ENCODE measurements around the gene LAMTOR3. TPM values are rescaled to one million over a fixed set of nuclear protein-coding genes. Genes with fewer than 3 reads are reported as not detected.
A peak's percentile ranks its signal among the peaks of the same experiment; 100 is the strongest.

LAMTOR3 gene
- total RNA-seq, 2 donors from 2014 or later = 14.2 to 16.6 TPM

DNA sequence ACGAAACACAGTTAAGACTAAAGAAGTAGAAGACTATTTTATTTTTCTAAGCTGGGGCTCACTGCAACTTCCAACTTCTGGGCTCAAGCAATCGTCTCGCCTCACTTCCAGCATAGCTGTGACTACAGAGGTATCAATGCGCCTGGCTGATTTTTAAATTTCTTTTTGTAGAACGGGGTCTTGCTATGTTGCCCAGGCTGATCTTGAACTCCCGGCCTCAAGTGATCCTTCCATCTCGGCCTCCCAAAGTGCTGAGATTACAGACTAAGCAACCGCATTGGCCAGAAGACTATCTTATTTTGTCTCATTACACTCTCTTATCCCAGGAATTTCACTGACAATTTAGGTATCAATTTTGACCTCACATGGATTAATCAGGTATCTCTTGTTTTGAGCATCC is 1.2 kb downstream of the LAMTOR3 start:
- H3K27ac ChIP-seq = peak overlapping the region in 1 of 4 donors; percentile 71
- no peak for DNase-seq
- peaks cover 32% of the 10 kb centered on the region for H3K4me1 ChIP-seq
- H3K27me3 ChIP-seq = no peaks in the 10 kb centered on the region
- intact Hi-C loops (cut with DNase I) = no loop called here
- no peaks in the 10 kb centered on the region for H3K9me3 ChIP-seq
- 87 to 94% methylated on average over 8 of the region's 8 CpGs for WGBS, 2 donors
- no peak overlapping the region for H3K4me3 ChIP-seq
- TF ChIP-seq, protein P1, sequence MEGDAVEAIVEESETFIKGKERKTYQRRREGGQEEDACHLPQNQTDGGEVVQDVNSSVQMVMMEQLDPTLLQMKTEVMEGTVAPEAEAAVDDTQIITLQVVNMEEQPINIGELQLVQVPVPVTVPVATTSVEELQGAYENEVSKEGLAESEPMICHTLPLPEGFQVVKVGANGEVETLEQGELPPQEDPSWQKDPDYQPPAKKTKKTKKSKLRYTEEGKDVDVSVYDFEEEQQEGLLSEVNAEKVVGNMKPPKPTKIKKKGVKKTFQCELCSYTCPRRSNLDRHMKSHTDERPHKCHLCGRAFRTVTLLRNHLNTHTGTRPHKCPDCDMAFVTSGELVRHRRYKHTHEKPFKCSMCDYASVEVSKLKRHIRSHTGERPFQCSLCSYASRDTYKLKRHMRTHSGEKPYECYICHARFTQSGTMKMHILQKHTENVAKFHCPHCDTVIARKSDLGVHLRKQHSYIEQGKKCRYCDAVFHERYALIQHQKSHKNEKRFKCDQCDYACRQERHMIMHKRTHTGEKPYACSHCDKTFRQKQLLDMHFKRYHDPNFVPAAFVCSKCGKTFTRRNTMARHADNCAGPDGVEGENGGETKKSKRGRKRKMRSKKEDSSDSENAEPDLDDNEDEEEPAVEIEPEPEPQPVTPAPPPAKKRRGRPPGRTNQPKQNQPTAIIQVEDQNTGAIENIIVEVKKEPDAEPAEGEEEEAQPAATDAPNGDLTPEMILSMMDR (IDR thresholded peaks at IDR 0.05) = no peak
- TF ChIP-seq POLR2A (IDR thresholded peaks at IDR 0.05) = no peak
- no peak for ATAC-seq
- no peaks in the 10 kb centered on the region for H3K36me3 ChIP-seq (replicated peaks in 1 of 2; ENCODE audit: insufficient read depth in 1 of 2, low read depth in 2 of 2)

DNA sequence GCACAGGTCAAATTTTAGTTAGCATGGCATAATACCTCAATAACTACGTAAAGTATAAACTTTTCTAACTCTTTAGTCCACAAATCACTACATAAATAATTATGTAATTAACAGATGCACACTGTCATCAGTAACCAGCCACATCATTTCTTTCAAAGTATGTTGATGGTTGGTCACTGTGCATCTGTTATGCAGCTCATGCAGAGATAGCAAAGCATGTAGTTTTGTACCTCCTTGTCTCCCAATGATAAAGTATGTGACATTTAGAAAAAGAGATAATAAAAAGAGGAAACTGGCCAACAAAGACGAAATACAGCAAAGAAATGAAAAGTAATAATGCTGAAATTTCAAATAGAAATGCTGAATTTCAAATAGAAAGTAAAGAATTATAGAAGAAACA is 2.9 kb downstream of the LAMTOR3 start:
- H3K27me3 ChIP-seq = no peaks in the 10 kb centered on the region
- no peak overlapping the region for H3K27ac ChIP-seq
- TF ChIP-seq, protein P1 (IDR thresholded peaks at IDR 0.05) = no peak
- no peak for TF ChIP-seq POLR2A (IDR thresholded peaks at IDR 0.05)

DNA sequence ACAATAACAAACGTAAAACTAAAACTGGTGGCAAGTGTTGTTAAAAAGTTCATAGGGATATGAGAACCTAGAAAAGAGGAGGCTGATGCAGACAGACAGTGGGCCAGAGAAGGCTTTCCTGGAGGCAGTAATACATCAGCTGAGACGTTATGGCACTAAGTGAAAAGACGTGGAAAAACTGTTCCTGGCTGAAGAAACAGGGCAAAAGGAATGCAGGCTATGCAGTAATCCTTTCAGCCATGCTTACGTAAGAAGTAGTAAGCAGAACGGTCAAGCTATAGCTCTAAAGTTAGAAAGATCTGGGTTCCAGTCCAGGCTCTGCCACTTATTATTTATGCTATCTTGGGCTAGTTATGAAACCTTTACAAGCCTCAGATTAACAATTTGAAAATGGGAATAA is 6.4 kb downstream of the LAMTOR3 start:
- Histone ChIP-seq H3K27ac (no peak overlapping the region), H3K4me1 (peaks cover 18% of the 10 kb centered on the region), H3K4me3 (no peak overlapping the region), H3K36me3 (replicated peaks in 1 of 2; ENCODE audit: insufficient read depth in 1 of 2, low read depth in 2 of 2) (peaks cover 0 to 4% of the 10 kb centered on the region in 2 donors), H3K9me3 (no peaks in the 10 kb centered on the region), H3K27me3 (no peaks in the 10 kb centered on the region)
- no peak for DNase-seq
- TF ChIP-seq POLR2A (IDR thresholded peaks at IDR 0.05) = no peak
- TF ChIP-seq, protein P1 (IDR thresholded peaks at IDR 0.05) = no peak
- intact Hi-C loops (cut with DNase I) = no loop called here
- ATAC-seq = no peak
- 60 to 62% methylated on average over 5 of the region's 5 CpGs for WGBS, 2 donors

More for the DNA sequence above, 2.9 kb downstream of the LAMTOR3 start:
- intact Hi-C loops (cut with DNase I) = no loop called here
- no peak for ATAC-seq
- Histone ChIP-seq H3K4me1 (peaks cover 32% of the 10 kb centered on the region), H3K9me3 (no peaks in the 10 kb centered on the region), H3K36me3 (replicated peaks in 1 of 2; ENCODE audit: insufficient read depth in 1 of 2, low read depth in 2 of 2) (no peaks in the 10 kb centered on the region), H3K4me3 (no peak overlapping the region)
- 67 to 69% methylated on average over 2 of the region's 2 CpGs for WGBS, 2 donors
- DNase-seq = no peak

DNA sequence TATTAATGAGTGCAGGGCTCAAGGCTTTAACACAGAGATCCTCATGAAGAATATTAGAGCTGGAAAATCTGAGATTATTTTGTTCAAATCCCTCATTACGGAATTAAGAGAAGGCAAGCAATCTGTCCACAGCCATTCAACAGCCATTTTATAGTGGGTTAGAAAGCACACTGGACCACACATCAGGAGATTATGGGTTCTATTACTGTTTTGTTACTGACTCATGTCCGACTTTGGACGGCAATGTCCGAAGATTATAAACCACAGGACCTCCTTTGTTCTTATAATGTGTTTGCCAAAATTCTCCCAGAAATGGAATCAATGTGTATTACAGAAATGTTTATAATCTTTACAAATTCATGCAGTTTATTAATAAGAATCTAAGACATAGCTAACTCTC is 8.1 kb downstream of the LAMTOR3 start:
- intact Hi-C loops (cut with DNase I) = no loop called here
- H3K27ac ChIP-seq = no peak overlapping the region
- WGBS, 2 donors = 51 to 86% methylated on average over 4 of the region's 4 CpGs
- peaks cover 4% of the 10 kb centered on the region for H3K4me1 ChIP-seq
- H3K4me3 ChIP-seq = no peak overlapping the region
- peaks cover 7 to 9% of the 10 kb centered on the region in 2 donors for H3K36me3 ChIP-seq (replicated peaks in 1 of 2; ENCODE audit: insufficient read depth in 1 of 2, low read depth in 2 of 2)
- ATAC-seq = no peak
- H3K27me3 ChIP-seq = no peaks in the 10 kb centered on the region
- DNase-seq = no peak
- H3K9me3 ChIP-seq = no peaks in the 10 kb centered on the region
- no peak for TF ChIP-seq POLR2A (IDR thresholded peaks at IDR 0.05)
- TF ChIP-seq, protein P1 (IDR thresholded peaks at IDR 0.05) = no peak

DNA sequence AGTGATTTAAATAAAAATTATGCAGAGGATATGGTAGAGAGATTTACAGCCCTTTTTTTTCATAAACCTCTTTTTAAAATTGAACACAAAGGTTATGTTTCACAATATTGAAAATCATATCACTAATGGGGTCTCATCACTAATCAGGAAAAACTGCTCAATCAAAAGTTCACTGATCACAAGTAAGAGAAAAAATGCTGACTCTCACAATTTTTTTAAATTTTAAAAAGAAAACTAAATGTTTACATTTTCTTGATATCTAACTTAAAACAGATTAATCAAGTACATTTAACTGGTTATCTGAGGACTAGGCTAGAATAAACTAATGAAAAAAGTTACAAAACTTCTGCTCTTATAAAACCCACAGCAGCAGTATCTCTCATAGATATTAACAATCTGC is 8.5 kb downstream of the LAMTOR3 start:
- H3K4me3 ChIP-seq = no peak overlapping the region
- H3K4me1 ChIP-seq = no peaks in the 10 kb centered on the region
- no peak for TF ChIP-seq POLR2A (IDR thresholded peaks at IDR 0.05)
- TF ChIP-seq, protein P1 (IDR thresholded peaks at IDR 0.05) = no peak
- H3K27ac ChIP-seq = no peak overlapping the region
- DNase-seq (no peak), ATAC-seq (no peak)
- no peaks in the 10 kb centered on the region for H3K9me3 ChIP-seq
- intact Hi-C loops (cut with DNase I) = no loop called here
- H3K36me3 ChIP-seq (replicated peaks in 1 of 2; ENCODE audit: insufficient read depth in 1 of 2, low read depth in 2 of 2) = peaks cover 7 to 11% of the 10 kb centered on the region in 2 donors
- no peaks in the 10 kb centered on the region for H3K27me3 ChIP-seq

All from body of pancreas (tissue), 4 donors.